B cell (primary cell): Measurements from ENCODE around the gene TRANK1. TPM values are rescaled to one million over a fixed set of nuclear protein-coding genes. Genes with fewer than 3 reads are reported as not detected.
A peak's percentile ranks its signal among the peaks of the same experiment; 100 is the strongest.

Experiments used
- ATAC-seq: fragments of 200-7000 bp; cut with Tn5 transposase; one replicate; pipeline ENCODE4 v1.10.0; 2021; ENCODE audit warnings: low read depth, mild to moderate bottlenecking, moderate number of reproducible peaks, moderate library complexity
- CTCF ChIA-PET: fragments of 350-600 bp; sonication (Branson Sonifier 250); formaldehyde crosslinking; loops from one replicate; lab custom pipeline; 2021; ENCODE audit warnings: antibody characterized with exemption, inconsistent platforms; lab: Charles Lee
- POLR2A ChIA-PET: fragments of 350-600 bp; sonication (Branson Sonifier 250); formaldehyde crosslinking; loops from one replicate; lab custom pipeline; 2021; ENCODE audit warnings: antibody characterized with exemption; lab: Charles Lee
- DNase-seq: peaks from one replicate; pipeline ENCODE4 v3.0.0; 2013
- H2AFZ ChIP-seq: 2 replicates; pipeline ENCODE4 v1.6.1; 2012; ENCODE audit warnings: mild to moderate bottlenecking, low read depth, low read length; ENCODE audit not compliant: insufficient read depth, poor library complexity, severe bottlenecking
- H3K27ac ChIP-seq, 2 donors: 1 replicate in 1 of 2; 2 replicates in 1 of 2; pipeline ENCODE4 v1.5.1; 2012 to 2013; ENCODE audit warnings: low read length in 2 of 2, mild to moderate bottlenecking in 2 of 2, moderate library complexity in 1 of 2
- H3K27me3 ChIP-seq, 4 experiments: fragments of 200-600 bp in 1 of 4; sonication (generic) in 1 of 4; replicated peaks in 1 of 4; 1 replicate in 2 of 4; 2 replicates in 2 of 4; pipeline versions ENCODE4 v1.6.1 to v1.7.0; 2013 to 2016; ENCODE audit warnings: low read length in 3 of 4, mild to moderate bottlenecking in 2 of 4, mixed read lengths in 1 of 4, moderate library complexity in 1 of 4; ENCODE audit not compliant: insufficient read depth in 4 of 4, control insufficient read depth in 3 of 4; ENCODE audit errors: control extremely low read depth in 1 of 4
- H3K36me3 ChIP-seq, 2 experiments: replicated peaks in 1 of 2; 1 replicate in 1 of 2; 2 replicates in 1 of 2; pipeline versions ENCODE4 v1.6.1 to v1.7.1; 2013; ENCODE audit warnings: low read length in 1 of 2; ENCODE audit not compliant: insufficient read depth in 2 of 2, control insufficient read depth in 1 of 2; ENCODE audit errors: control extremely low read depth in 1 of 2, extremely low read depth in 1 of 2
- H3K4me1 ChIP-seq, 2 donors: fragments of 200-600 bp in 1 of 2; sonication (generic) in 1 of 2; 1 replicate in 1 of 2; 2 replicates in 1 of 2; pipeline versions ENCODE4 v1.5.1 to v1.6.1; 2013 to 2017; ENCODE audit warnings: low read length in 2 of 2; ENCODE audit not compliant: control insufficient read depth in 2 of 2, insufficient read depth in 2 of 2
- H3K4me2 ChIP-seq: replicated peaks from 2 replicates; pipeline ENCODE3; 2012; ENCODE audit warnings: mild to moderate bottlenecking, low read depth, low read length; ENCODE audit not compliant: poor library complexity, severe bottlenecking
- H3K4me3 ChIP-seq, 5 experiments: fragments of 200-600 bp in 1 of 5; sonication (generic) in 1 of 5; 1 replicate in 3 of 5; 2 replicates in 2 of 5; pipeline versions ENCODE4 v1.5.1 to v1.7.0; 2011 to 2016; ENCODE audit warnings: low read length in 4 of 5, mild to moderate bottlenecking in 4 of 5, low read depth in 2 of 5, control low read depth in 1 of 5, moderate library complexity in 1 of 5; ENCODE audit not compliant: insufficient read depth in 1 of 5; ENCODE audit errors: control extremely low read depth in 1 of 5, extremely low read depth in 1 of 5
- H3K79me2 ChIP-seq: fragments of 200-600 bp; sonication (generic); one replicate; pipeline ENCODE4 v1.6.0; 2016; ENCODE audit warnings: low read length; ENCODE audit not compliant: control insufficient read depth, insufficient read depth
- H3K9ac ChIP-seq: fragments of 200-600 bp; sonication (generic); 2 replicates; pipeline ENCODE4 v1.6.1; 2017; ENCODE audit warnings: mild to moderate bottlenecking, low read length, moderate library complexity
- H3K9me3 ChIP-seq, 3 donors: one replicate each; pipeline versions ENCODE4 v1.6.1 to v1.7.1; 2013; ENCODE audit warnings: low read length in 2 of 3; ENCODE audit not compliant: control insufficient read depth in 2 of 3, insufficient read depth in 1 of 3; ENCODE audit errors: control extremely low read depth in 1 of 3
- H4K20me1 ChIP-seq: 2 replicates; pipeline ENCODE4 v1.6.0; 2012; ENCODE audit warnings: mild to moderate bottlenecking, low read length; ENCODE audit not compliant: insufficient read depth, control insufficient read depth, poor library complexity, severe bottlenecking
- H3K27ac Mint-ChIP-seq: one replicate; pipeline ENCODE4 v1.8.0; 2021; ENCODE audit warnings: mixed read lengths
- H3K27me3 Mint-ChIP-seq: one replicate; pipeline ENCODE4 v1.8.0; 2021; ENCODE audit warnings: mixed read lengths
- H3K4me1 Mint-ChIP-seq: one replicate; pipeline ENCODE4 v1.8.0; 2021; ENCODE audit warnings: mixed read lengths
- H3K4me3 Mint-ChIP-seq: one replicate; pipeline ENCODE4 v1.8.0; 2021; ENCODE audit warnings: mixed read lengths
- H3K9me3 Mint-ChIP-seq: one replicate; pipeline ENCODE4 v1.8.0; 2022; ENCODE audit warnings: mixed read lengths; ENCODE audit not compliant: insufficient read depth
- EZH2 ChIP-seq: IDR thresholded peaks from 2 replicates; pipeline ENCODE4 v1.6.1; 2012; ENCODE audit warnings: borderline replicate concordance, low read depth, mild to moderate bottlenecking, moderate library complexity, low read length; ENCODE audit not compliant: insufficient read depth, poor library complexity, severe bottlenecking
- WGBS: methylation state at CpG from one replicate; pipeline ENCODE4 v1.1.5; 2013; ENCODE audit warnings: missing lambda C conversion rate; ENCODE audit not compliant: insufficient coverage; 5-methylcytosine and 5-hydroxymethylcytosine counted together
- intact Hi-C: fragments of 100-400 bp; cut with micrococcal nuclease; formaldehyde crosslinking; loops from one replicate; pipeline ENCODE4 v1.10.0; 2022
- polyA plus RNA-seq: library from polyadenylated mRNA; depleted of rRNA; stranded (reverse); fragments of >200 nt; gene quantifications from 2 replicates; pipeline ENCODE4 v1.2.3, GENCODE V29; 2012
- total RNA-seq, 2 donors: library from RNA; stranded (reverse); fragments of 120-200 nt in 1 of 2; gene quantifications; 1 replicate in 1 of 2; 2 replicates in 1 of 2; pipeline versions ENCODE4 v1.2.3 to v1.2.4, GENCODE V29; 2013 to 2022
- TF ChIP-seq, protein P1 (sequence below): fragments of 200-600 bp; IDR thresholded peaks from one replicate; pipeline ENCODE4 v1.8.0; 2022; ENCODE audit warnings: antibody characterized with exemption, mild to moderate bottlenecking

Gene TRANK1
- total and polyA plus RNA-seq, 2 donors (not counting 1 experiment from before 2014, with no cell fraction given): 20.8 to 147 TPM

DNA sequence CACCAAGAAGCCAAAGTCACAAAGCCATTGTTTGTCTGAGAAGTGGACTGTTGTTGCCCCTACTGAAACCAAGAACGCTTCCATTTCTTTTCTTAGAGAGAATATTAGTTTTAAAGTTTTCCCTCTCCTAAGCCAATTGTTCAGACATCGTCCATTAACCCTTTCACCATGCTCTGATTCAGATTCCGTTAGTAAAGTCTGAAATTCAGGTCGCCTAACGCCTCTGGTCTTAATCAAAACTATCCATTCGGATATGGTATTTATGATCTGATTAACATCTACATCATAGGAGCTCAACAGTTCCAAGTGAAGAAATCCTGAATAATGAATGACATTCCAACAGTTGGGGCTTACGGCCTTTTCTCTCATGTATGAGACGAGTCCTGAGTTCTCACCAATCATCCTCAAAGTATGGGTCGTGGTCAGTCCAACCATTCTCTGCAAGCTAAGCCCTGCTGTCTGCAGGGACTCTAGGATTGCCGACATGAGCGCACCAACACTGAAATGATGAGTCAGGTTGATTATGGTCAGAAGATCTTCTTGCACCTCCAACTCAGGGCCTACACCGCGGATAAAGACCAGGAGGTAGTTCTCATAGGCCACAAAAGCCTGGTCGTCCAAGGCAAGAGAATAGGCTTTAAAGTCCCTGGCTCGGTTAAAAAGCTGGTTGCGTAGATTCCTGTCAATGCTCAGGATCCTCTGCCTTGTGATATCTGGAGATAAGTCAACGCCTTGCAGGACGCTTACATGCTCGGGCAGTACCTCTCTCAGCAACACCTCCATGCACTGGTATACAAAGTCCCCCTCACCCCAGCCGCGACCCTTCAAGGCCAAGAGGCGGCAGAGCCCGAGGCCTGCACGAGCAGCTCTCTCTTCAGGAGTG is 47.3 kb upstream of the TRANK1 start:
- ATAC-seq (no peak), DNase-seq (no peak)
- POLR2A ChIA-PET: interaction anchor here (0.9 to 1.8 kb wide), 10 partner anchors 22 to 1173 kb away, joined by 3 to 12 read pairs (median 4); partner anchors contain the start of gene TRANK1
- Histone ChIP-seq H3K36me3 (peaks cover 0 to 21% of the 10 kb centered on the region in 2 experiments), H3K27me3 (no peaks in the 10 kb centered on the region), H4K20me1 (no peaks in the 10 kb centered on the region), H3K4me3 (peak overlapping the region; percentile 67 to 86 (median 76)), H3K9ac (peak overlapping the region; percentile 78), H3K9me3 (no peaks in the 10 kb centered on the region), H3K4me2 (peak overlapping the region; percentile 89), H3K79me2 (peaks cover 65% of the 10 kb centered on the region), H3K4me1 (peaks cover 49 to 56% of the 10 kb centered on the region in 2 donors), H3K27ac (peak overlapping the region; percentile 97 to 98), H2AFZ (peak overlapping the region; percentile 76)
- no peaks in the 10 kb centered on the region for H3K9me3 Mint-ChIP-seq
- H3K4me3 Mint-ChIP-seq: no peak overlapping the region
- WGBS: 2% methylated on average over 18 of the region's 24 CpGs
- peaks cover 46% of the 10 kb centered on the region for H3K4me1 Mint-ChIP-seq
- intact Hi-C loops: loop anchor here (1.0 to 5.0 kb wide), 3 partner anchors 35 to 99 kb away; partner anchors contain the start of gene TRANK1
- CTCF ChIA-PET: interaction anchor here (0.7 to 3.8 kb wide), 11 partner anchors 11 to 123 kb away, joined by 3 to 25 read pairs (median 6); no protein-coding TSS in a partner anchor
- H3K27me3 Mint-ChIP-seq: no peaks in the 10 kb centered on the region
- TF ChIP-seq EZH2: no peak
- TF ChIP-seq, protein P1, sequence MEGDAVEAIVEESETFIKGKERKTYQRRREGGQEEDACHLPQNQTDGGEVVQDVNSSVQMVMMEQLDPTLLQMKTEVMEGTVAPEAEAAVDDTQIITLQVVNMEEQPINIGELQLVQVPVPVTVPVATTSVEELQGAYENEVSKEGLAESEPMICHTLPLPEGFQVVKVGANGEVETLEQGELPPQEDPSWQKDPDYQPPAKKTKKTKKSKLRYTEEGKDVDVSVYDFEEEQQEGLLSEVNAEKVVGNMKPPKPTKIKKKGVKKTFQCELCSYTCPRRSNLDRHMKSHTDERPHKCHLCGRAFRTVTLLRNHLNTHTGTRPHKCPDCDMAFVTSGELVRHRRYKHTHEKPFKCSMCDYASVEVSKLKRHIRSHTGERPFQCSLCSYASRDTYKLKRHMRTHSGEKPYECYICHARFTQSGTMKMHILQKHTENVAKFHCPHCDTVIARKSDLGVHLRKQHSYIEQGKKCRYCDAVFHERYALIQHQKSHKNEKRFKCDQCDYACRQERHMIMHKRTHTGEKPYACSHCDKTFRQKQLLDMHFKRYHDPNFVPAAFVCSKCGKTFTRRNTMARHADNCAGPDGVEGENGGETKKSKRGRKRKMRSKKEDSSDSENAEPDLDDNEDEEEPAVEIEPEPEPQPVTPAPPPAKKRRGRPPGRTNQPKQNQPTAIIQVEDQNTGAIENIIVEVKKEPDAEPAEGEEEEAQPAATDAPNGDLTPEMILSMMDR: no peak
- H3K27ac Mint-ChIP-seq: no peak overlapping the region
